GM12872 (cell line): Measurements from ENCODE around the gene SAPCD2.

Experiments used
- CTCF ChIP-seq: IDR thresholded peaks from 3 replicates; pipeline ENCODE4 v1.5.1; 2011; ENCODE audit warnings: low read depth, mild to moderate bottlenecking, low read length, moderate library complexity; ENCODE audit not compliant: insufficient read depth

SAPCD2 gene

GRCh38 chr9:137114220-137114612, 43.9 kb upstream of the SAPCD2 start:
- no peak for TF ChIP-seq CTCF

- no peak for TF ChIP-seq CTCF
Measured at GRCh38 chr9:137113385-137114159, 43.2 kb upstream of the SAPCD2 start.

DNA sequence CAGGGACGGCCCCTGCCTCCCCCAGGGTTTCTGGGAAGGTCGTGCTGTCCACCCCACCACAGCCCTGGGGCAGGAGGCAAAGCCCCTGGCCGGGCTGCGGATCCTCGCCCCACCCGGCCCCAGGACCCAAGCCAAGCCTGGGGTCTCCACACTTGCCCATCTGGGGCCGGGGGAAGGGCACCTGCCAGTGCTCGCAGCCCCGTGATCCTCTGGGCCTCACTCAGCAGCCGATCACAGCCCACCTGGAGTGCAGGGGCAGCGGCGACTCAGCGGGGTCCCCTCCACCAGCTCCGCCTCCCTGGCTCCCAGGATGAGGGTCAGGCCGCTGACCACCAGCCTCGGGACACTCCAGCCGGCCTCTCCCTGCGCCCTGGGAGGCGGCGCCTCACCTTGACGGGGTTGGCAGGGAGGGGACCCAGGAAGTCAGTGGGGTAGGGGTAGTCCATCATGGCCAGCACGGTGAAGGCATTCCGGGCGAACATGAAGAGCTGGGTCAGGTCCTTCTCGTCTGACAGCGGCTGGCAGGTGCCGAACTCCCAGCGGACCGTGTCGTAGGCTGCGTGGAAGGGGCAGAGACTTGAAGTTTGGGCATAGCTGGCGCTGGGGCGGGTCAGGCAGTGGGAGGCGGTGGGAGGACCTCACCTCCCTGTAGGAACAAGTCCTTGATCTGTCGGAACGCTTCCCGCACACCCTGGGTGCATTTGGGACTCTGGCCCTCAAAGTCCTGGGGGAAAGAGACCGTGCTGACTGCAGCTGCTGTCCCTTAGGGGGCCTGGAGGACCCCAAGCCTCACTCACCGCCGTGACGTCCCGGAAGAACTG, 42.4 kb upstream of the SAPCD2 start:
- TF ChIP-seq CTCF, result no peak

DNA sequence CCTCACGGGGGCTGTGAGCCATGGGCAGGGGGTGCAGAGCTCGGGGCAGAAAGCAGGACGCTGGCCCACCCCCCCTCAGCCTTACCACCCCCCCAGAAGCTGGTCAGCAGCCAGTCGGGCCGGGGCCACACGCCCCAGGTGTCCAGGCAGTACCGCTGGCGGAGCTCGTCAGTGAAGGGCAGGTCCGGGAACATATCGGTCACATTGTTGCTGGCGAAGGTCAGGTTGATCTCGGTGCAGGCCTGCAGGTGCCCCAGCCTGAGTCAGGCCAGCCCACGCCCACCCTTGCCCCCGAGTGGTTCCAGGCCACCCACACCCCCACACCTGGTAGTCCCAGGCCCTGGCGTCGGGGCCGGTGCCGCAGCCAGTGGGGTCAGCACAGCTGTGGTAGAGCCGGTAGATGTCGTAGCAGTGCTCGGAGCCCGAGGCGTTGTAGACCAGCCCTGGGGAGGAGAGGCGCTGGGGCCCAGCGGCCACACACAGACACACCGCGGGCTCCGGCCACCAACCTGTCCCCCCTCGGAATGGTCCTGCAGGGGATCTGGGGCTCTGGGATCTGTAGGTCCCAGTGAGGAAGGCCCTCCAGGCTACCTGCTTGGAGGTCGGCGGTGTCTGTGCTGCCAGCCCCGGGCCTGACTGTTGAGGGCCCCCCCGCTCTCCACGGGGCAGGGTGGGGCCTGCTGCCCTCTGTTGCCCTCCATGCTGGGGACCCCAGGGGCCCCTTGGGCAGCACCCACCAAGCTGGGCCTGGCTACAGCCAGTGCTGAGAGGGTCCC, 41.6 kb upstream of the SAPCD2 start:
- TF ChIP-seq CTCF, result no peak

GRCh38 chr9:137110911-137111787, 40.8 kb upstream of the SAPCD2 start:
- no peak for TF ChIP-seq CTCF

- TF ChIP-seq CTCF, result no peak
Measured at GRCh38 chr9:137110147-137110910, 40.0 kb upstream of the SAPCD2 start.
